ENCODE data around the gene SUMO4. TPM values are rescaled to one million over a fixed set of nuclear protein-coding genes. Genes with fewer than 3 reads are reported as not detected.
A peak's percentile ranks its signal among the peaks of the same experiment; 100 is the strongest.

SUMO4 gene
- total and polyA plus RNA-seq, 10 of the 15 experiments (the other 5 are each of a cell fraction or from before 2014, with no cell fraction given): 0.07 to 5.3 (median 1.0) TPM; not detected in 1

DNA sequence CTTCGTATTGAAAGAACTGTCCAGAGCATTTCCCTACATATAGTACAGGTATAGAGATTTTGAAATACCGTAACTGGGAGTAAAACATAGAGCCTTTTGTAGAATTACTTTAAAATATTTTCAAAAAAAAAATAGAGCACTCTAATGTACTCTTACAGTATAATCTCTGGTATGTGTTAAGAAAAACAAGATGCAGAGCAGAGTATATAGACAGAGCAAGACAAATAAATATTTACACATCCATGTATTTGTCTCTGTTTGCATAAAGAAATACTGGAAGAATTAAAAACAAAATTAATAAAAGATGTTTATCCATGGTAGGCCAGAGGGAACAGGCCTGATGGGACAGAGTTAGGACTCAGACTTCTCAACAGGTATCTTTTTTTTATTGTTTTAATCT, 28.0 kb upstream of the SUMO4 start (continued):
- TF ChIP-seq MEF2A (IDR thresholded peaks at IDR 0.05; ENCODE audit: insufficient read depth, low read depth, low read length) (no peak), EZH2 (IDR thresholded peaks at IDR 0.05; ENCODE audit: borderline replicate concordance, control insufficient read depth, low read depth, low read length) (no peak), TBL1XR1 (IDR thresholded peaks at IDR 0.05; ENCODE audit: low read depth, low read length) (no peak), CREM (IDR thresholded peaks at IDR 0.05; ENCODE audit: low read depth) (no peak), SUZ12 (IDR thresholded peaks at IDR 0.05; ENCODE audit: unreplicated experiment) (no peak)
- TF ChIP-seq, protein P1, sequence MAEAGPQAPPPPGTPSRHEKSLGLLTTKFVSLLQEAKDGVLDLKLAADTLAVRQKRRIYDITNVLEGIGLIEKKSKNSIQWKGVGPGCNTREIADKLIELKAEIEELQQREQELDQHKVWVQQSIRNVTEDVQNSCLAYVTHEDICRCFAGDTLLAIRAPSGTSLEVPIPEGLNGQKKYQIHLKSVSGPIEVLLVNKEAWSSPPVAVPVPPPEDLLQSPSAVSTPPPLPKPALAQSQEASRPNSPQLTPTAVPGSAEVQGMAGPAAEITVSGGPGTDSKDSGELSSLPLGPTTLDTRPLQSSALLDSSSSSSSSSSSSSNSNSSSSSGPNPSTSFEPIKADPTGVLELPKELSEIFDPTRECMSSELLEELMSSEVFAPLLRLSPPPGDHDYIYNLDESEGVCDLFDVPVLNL (IDR thresholded peaks at IDR 0.05; ENCODE audit: low read depth, low read length): no peak

DNA sequence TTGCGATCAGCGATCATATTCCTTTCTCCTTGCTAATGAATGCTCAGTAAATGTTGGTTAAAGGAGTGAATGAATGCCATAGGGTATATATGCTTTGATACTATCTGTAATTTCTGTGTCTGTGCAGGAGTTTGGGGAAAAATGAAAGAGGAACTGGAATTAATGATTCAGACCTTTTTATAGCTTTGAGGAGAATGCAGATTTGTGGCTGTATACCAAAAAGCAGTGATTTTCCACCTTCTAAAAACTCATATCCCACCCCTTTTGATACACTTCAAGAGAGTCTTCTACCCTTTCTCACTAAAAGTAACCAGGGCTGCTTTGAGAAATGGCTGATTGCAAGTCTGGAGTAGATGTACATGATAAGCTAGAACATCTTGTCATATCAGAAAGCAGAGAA, 26.6 kb upstream of the SUMO4 start:
- no peak overlapping the region for H3K27ac ChIP-seq (ENCODE audit: control insufficient read depth, insufficient read depth)
- H3K27me3 ChIP-seq (replicated peaks in 1 of 2; ENCODE audit: control insufficient read depth in 2 of 2, insufficient read depth in 2 of 2, low read length in 1 of 2): no peaks in the 10 kb centered on the region
- H3K79me2 ChIP-seq (ENCODE audit: control insufficient read depth, insufficient read depth, low read length): peaks cover 35% of the 10 kb centered on the region
- no peak overlapping the region for H3K4me3 ChIP-seq
- FAIRE-seq: no peak
- peaks cover 23% of the 10 kb centered on the region for H3K4me1 ChIP-seq (ENCODE audit: control insufficient read depth, insufficient read depth, low read length)
- no peak for ATAC-seq
- H3K9me3 ChIP-seq (replicated peaks; ENCODE audit: control insufficient read depth, insufficient read depth, low read length): no peaks in the 10 kb centered on the region; the same call in 2 of the 3 replicates
- H3K4me2 ChIP-seq (ENCODE audit: control insufficient read depth, insufficient read depth): no peak overlapping the region
- no TSS peak for BruUV-seq (replicated peaks)
- intact Hi-C loops (cut with micrococcal nuclease; ENCODE audit: unreplicated experiment): no loop called here
- H3K9ac ChIP-seq (ENCODE audit: control insufficient read depth, insufficient read depth, low read length): no peak overlapping the region
- RAD21 ChIA-PET (ENCODE audit: unreplicated experiment): interaction anchor here (0.6 to 1.7 kb wide), 6 partner anchors 12 to 183 kb away, joined by 3 to 4 read pairs (median 3); no protein-coding TSS in a partner anchor
- DNase-seq (ENCODE audit: low read depth, low spot score): no peak
- CTCF ChIA-PET: interaction anchor here (0.7 to 1.9 kb wide), 3 partner anchors 14 to 143 kb away, joined by 3 to 6 read pairs (median 3); no protein-coding TSS in a partner anchor
- peaks cover under 1 to 25% of the 10 kb centered on the region in 2 experiments for H3K36me3 ChIP-seq (ENCODE audit: control insufficient read depth in 2 of 2, insufficient read depth in 2 of 2, low read length in 1 of 2)
- no peaks in the 10 kb centered on the region for H4K20me1 ChIP-seq (ENCODE audit: control insufficient read depth, insufficient read depth)
- 100% methylated on average over 2 of the region's 2 CpGs for WGBS (ENCODE audit: insufficient coverage, insufficient replicate concordance, low lambda C conversion rate, missing lambda C conversion rate)
- POLR2A ChIA-PET: interaction anchor here (1.1 kb wide), 1 partner anchor 10 kb away, joined by 5 read pairs; no protein-coding TSS in a partner anchor
- SMC1A ChIA-PET (ENCODE audit: uncharacterized antibody, unreplicated experiment): interaction anchor here (0.6 to 1.5 kb wide), 11 partner anchors 9 to 160 kb away, joined by 3 to 7 read pairs (median 3); no protein-coding TSS in a partner anchor
- in situ Hi-C loops (cut with MboI): no loop called here
- TF ChIP-seq TBL1XR1 (IDR thresholded peaks at IDR 0.05; ENCODE audit: low read depth, low read length) (no peak), ZNF24 (IDR thresholded peaks at IDR 0.05) (peak; percentile 85), MYC (IDR thresholded peaks at IDR 0.05; ENCODE audit: insufficient read depth, insufficient read length, insufficient replicate concordance, low read length, severe bottlenecking) (no peak), YBX1 (IDR thresholded peaks at IDR 0.05) (no peak), SPI1 (IDR thresholded peaks at IDR 0.05; ENCODE audit: borderline replicate concordance, insufficient read depth, low read depth, low read length) (peak; percentile 53)
- no peak overlapping the region for H2AFZ ChIP-seq (ENCODE audit: control insufficient read depth, low read depth, low read length)
